Activated CD4-positive, alpha-beta T cell treated with anti-CD3 and anti-CD28 coated beads for 24 hours (primary cell): ENCODE data around the gene USP19.

Experiments used
- DNase-seq, 2 donors: peaks; one replicate each; pipeline ENCODE4 v3.0.0-alpha.2; 2020; ENCODE audit warnings: low read depth in 2 of 2

The USP19 gene, protein sequence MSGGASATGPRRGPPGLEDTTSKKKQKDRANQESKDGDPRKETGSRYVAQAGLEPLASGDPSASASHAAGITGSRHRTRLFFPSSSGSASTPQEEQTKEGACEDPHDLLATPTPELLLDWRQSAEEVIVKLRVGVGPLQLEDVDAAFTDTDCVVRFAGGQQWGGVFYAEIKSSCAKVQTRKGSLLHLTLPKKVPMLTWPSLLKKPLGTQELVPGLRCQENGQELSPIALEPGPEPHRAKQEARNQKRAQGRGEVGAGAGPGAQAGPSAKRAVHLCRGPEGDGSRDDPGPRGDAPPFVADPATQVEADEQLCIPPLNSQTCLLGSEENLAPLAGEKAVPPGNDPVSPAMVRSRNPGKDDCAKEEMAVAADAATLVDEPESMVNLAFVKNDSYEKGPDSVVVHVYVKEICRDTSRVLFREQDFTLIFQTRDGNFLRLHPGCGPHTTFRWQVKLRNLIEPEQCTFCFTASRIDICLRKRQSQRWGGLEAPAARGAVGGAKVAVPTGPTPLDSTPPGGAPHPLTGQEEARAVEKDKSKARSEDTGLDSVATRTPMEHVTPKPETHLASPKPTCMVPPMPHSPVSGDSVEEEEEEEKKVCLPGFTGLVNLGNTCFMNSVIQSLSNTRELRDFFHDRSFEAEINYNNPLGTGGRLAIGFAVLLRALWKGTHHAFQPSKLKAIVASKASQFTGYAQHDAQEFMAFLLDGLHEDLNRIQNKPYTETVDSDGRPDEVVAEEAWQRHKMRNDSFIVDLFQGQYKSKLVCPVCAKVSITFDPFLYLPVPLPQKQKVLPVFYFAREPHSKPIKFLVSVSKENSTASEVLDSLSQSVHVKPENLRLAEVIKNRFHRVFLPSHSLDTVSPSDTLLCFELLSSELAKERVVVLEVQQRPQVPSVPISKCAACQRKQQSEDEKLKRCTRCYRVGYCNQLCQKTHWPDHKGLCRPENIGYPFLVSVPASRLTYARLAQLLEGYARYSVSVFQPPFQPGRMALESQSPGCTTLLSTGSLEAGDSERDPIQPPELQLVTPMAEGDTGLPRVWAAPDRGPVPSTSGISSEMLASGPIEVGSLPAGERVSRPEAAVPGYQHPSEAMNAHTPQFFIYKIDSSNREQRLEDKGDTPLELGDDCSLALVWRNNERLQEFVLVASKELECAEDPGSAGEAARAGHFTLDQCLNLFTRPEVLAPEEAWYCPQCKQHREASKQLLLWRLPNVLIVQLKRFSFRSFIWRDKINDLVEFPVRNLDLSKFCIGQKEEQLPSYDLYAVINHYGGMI (N-terminal part only)

DNA sequence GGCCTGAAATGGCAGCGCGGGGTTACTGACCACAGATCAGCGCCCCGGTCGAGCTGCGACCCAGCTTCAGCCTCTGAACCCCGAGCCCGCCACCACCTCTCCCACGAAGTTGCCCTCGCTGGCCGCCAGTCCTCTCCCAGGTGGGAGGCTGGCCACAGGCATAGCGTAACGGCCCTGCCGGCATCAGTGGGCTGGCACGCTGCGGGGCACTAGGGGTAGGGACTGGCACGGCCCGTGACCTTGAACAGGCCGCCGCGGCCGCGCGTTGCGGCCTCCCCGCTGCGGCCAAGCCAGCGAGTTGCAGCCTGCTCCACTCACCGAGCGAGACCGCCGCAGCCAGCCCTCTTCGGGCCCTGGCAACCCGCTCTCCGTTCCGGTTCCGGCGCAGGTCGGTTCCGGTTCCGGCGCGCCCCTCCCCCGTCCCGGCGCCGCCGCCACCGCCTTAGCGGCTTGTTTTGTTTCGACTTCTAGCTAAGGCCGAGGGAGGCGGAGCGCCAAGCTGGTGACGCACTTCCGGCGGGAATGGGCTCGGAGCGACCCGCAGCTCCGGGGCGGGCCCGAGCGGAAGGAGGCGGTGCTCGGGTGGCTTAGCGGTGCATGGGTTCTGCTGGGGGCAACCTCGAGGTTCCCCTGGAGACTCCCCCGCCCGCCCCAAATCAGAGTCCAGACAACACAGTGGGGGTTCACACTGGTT is at the start of gene USP19:
Gene USP19, minus strand, starts transcription at position 386 of the 694 bp plus-strand sequence. CDS start 1,678 bp downstream, outside the sequence.
- DNase-seq, result peak; percentile 88 to 90

DNA sequence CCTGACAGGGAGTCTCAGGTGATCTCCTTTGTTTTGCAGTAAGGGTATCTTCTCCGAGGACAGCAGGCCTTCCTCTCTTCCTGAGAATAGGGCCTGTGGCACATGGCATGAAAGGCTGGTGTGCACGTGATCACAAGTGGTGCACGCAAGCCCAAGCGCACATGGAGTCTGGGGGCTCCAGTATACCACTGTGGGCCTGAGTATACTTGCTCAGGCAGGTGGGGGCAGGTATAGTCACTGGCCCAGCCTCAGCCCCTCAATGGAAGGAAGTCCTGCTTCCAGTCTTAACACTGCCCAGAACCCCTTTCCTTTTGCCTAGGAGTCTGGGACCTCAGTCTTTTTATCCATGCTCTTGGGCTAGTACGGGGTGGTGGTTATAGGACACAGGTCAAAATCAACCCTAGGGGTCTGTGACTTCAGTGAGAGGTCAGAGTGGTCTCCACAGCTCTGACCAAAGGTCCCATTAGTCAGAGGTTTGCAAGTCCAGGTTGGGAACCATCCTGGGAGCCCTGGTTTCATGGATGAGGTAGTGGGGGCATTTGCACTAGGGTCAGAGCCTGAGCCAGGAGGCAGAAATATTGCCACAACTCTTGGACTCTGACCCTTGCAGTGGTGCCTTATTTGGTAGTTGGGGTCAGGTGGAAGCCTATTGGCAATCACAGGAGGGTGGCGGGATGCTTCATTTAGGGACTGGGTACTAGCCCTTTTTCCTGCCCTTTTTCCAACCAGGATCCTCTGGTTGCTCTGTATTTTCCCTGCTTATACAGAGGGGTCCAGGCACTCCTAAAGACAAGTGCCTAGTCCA is 46.3 kb upstream of the USP19 start:
- DNase-seq, result no peak

- DNase-seq, result peak; percentile 60 to 66
Measured at GRCh38 chr3:49165771-49166751, 45.4 kb upstream of the USP19 start, which contains the start of gene CCDC71. Gene CCDC71, minus strand, starts transcription at chr3:49166331. Its CDS starts 2,123 bp downstream, at chr3:49164208.

- DNase-seq, result no peak
Measured at GRCh38 chr3:49164983-49165720, 44.5 kb upstream of the USP19 start.

GRCh38 chr3:49163609-49164008 is 43.0 kb upstream of the USP19 start:
- no peak for DNase-seq

GRCh38 chr3:49162751-49163419 is 42.3 kb upstream of the USP19 start:
- no peak for DNase-seq

DNA sequence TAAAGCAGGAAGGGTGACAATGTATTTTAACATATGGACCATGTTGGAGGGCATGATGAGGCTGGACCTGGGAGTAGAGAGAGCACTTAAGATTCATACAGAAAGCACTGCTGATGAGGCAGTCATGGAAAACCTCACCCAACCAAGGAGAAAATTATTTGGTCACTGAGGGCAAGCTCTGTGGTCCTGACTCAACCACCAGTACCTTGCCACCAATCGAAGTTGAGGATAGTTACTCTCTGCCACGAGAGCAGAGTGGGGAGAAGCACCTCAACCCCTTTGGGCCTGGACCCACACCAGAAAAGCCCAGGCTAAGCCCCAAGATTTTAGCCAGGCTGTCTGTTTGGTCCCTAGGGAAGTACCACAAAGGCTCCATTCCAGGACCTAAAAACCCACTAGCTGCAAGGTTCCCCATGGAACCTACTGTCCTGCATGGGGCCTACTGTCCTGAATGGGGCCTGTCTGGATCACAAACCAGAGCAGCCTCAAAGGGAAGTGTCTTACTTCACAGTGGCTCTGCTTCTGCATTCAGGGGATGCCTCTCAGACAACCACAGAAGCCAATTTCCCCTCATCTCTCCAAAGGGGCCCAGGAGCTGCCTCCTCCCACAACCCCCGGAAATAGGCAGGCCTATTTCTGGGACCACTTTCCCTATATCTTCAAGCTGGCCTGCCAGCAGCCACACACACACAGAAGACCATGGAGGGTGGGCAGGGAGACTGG is 41.3 kb upstream of the USP19 start:
- DNase-seq, result no peak

GRCh38 chr3:49161197-49161596 is 40.6 kb upstream of the USP19 start:
- DNase-seq, result no peak

- DNase-seq, result no peak
Measured at GRCh38 chr3:49158792-49159191, 38.2 kb upstream of the USP19 start.

- peak; percentile 26 to 38 for DNase-seq
Measured at GRCh38 chr3:49158103-49158709, 37.6 kb upstream of the USP19 start.

DNA sequence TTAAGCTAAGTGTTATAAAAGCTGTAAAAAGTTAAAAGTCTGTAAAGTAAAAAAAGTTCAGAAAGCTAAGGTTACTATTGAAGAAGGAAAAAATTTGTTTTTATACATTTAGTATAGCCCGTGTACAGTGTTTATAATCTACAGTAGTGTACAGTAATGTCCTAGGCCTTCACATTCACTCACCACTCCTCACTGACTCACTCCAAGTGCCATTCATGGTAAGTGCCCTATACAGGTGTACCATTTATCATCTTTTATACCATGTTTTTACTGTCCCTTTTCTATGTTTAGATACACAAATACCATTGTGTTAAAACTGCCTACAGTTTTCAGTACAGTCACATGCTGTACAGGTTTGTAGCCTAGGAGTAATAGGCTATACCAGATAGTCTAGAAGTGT is 36.7 kb upstream of the USP19 start:
- no peak for DNase-seq

GRCh38 chr3:49153349-49153912 is 32.8 kb upstream of the USP19 start:
- no peak for DNase-seq

DNA sequence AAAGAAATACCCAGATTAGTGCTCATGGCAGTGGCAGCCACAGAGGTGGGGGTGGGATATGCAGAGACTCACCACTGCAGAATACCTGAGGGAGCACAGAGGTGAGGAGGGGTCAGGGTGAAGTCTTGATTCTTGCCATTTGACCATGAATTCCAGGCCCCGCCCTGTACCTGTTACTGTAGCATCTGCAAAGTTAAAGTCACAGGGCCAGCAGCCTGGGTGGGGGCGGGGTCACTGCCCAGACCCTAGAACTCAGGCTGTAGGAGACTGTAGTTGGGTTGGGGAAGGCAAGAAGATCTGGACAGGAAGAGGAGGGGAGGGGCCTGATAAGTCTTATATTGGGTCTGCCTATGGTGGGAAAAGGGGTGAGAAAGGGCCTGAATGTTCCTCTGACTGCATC is 31.0 kb upstream of the USP19 start:
- no peak for DNase-seq

DNA sequence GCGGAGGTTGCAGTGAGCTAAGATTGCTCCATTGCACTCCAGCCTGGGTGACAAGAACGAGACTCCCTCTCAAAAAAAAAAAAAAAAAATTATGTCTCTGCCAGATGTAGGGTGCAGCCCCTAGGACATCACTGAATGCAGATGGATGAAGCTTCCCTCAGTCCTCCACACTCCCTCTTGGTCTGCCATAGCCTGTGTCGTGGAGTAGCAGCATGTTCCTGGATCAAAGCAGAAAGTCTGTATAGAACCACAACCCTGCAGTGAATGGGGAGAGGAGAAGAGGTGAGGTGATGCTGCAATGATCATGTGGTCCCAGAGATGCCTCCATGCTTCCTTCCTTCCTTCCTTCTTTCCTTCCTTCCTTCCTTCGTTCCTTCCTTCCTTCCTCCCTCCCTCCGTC is 27.5 kb upstream of the USP19 start:
- no peak for DNase-seq

GRCh38 chr3:49140080-49140479 is 19.5 kb upstream of the USP19 start:
- no peak for DNase-seq

- no peak for DNase-seq
Measured at GRCh38 chr3:49135499-49135898, 14.9 kb upstream of the USP19 start.
